ENCODE results near the gene GOLGA3.

DNA sequence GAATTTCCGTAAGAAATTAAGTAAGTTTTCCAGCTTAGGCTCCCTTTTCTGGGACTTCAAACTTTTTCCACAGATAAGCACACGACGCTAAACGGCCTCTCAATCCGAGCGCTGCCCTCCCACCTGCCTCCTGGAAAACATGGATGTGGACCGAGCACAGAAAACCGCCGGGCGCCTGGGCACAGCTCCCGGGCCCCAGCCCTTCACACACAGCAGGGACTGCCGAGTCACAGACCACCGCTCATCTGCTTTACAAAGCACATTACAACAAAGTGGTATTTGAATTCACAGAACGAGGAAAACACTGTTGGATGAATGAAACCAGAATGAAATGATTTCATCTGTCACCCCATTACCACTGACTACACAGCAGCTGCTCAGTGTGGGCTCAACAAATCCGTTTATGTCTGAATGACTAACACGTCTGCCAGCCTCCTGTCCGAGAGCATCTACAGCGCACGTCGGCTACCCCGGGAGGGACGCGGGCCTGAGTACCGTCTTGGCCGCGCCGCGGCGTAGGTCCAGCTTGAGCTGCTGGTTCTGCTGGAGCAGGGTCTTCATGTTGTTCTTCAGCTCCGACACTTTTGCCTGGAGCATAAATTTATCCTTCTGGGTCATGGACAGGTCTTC lies 53.9 kb downstream of the GOLGA3 start:
- TF ChIP-seq SUZ12 (IDR thresholded peaks at IDR 0.05) (no peak), ELF4 (IDR thresholded peaks at IDR 0.05) (no peak), TARDBP (IDR thresholded peaks at IDR 0.05) (no peak), ZNF384 (IDR thresholded peaks at IDR 0.05) (no peak), SP1 (IDR thresholded peaks at IDR 0.05) (no peak), ARNT (IDR thresholded peaks at IDR 0.05) (no peak), FOXM1 (IDR thresholded peaks at IDR 0.05; ENCODE audit: borderline replicate concordance) (no peak), HDGF (IDR thresholded peaks at IDR 0.05; ENCODE audit: borderline replicate concordance) (no peak), FOXK2 (IDR thresholded peaks at IDR 0.05) (no peak), LEF1 (IDR thresholded peaks at IDR 0.05; ENCODE audit: borderline replicate concordance) (no peak)

Measured in HEK293T (cell line).